HG03521 (cell line): Measurements from ENCODE around the gene METRNL.

Experiments
- ATAC-seq: cut with Tn5 transposase; IDR thresholded peaks from one replicate; pipeline ENCODE4 v1.9.1; 2021; ENCODE audit warnings: mild to moderate bottlenecking, moderate library complexity; ENCODE audit not compliant: unreplicated experiment

METRNL gene

GRCh38 chr17:83089328-83090132 is 10.1 kb downstream of the METRNL start:
- ATAC-seq, result no peak

GRCh38 chr17:83090444-83091256 is 11.2 kb downstream of the METRNL start:
- ATAC-seq, result no peak

- no peak for ATAC-seq
These were observed 12.1 kb downstream of the METRNL start for GRCh38 chr17:83091257-83092141.

- no peak for ATAC-seq
These were observed 12.8 kb downstream of the METRNL start for GRCh38 chr17:83092186-83092585.

GRCh38 chr17:83092931-83093330 is 13.5 kb downstream of the METRNL start:
- no peak for ATAC-seq

- ATAC-seq, result no peak
These were observed 14.1 kb downstream of the METRNL start for GRCh38 chr17:83093506-83093905.

GRCh38 chr17:83094291-83094690 is 14.9 kb downstream of the METRNL start:
- no peak for ATAC-seq

- ATAC-seq, result no peak
These were observed 15.6 kb downstream of the METRNL start for GRCh38 chr17:83095016-83095415.

GRCh38 chr17:83096401-83097224 is 17.2 kb downstream of the METRNL start:
- ATAC-seq, result no peak

GRCh38 chr17:83097831-83098230 is 18.4 kb downstream of the METRNL start:
- ATAC-seq, result no peak

GRCh38 chr17:83098241-83099085 is 19.1 kb downstream of the METRNL start:
- no peak for ATAC-seq

GRCh38 chr17:83099086-83099555 is 19.7 kb downstream of the METRNL start:
- no peak for ATAC-seq

GRCh38 chr17:83099570-83100181 is 20.3 kb downstream of the METRNL start:
- ATAC-seq, result no peak

- ATAC-seq, result no peak
These were observed 20.9 kb downstream of the METRNL start for GRCh38 chr17:83100220-83100852.

- no peak for ATAC-seq
These were observed 21.5 kb downstream of the METRNL start for GRCh38 chr17:83100853-83101391.

- no peak for ATAC-seq
These were observed 22.5 kb downstream of the METRNL start for GRCh38 chr17:83101805-83102480.

- ATAC-seq, result no peak
These were observed 24.0 kb downstream of the METRNL start for GRCh38 chr17:83103200-83103942.
